GM19324 (cell line): Measurements from ENCODE around the gene RNASE9.
"Not testable (repeated sequence)": the region's sequence is repeated elsewhere in the genome, so short reads cannot be mapped to it uniquely, and the experiment has no call there.

Experiments
- ATAC-seq: cut with Tn5 transposase; IDR thresholded peaks from one replicate; pipeline ENCODE4 v1.9.1; 2021; ENCODE audit warnings: mild to moderate bottlenecking, moderate library complexity; ENCODE audit not compliant: unreplicated experiment, low FRiP score

RNASE9 gene

GRCh38 chr14:20578784-20579502, 18.1 kb upstream of the RNASE9 start:
- ATAC-seq, result no peak

GRCh38 chr14:20578325-20578724, 17.5 kb upstream of the RNASE9 start:
- ATAC-seq, result no peak

GRCh38 chr14:20572382-20572990, 11.6 kb upstream of the RNASE9 start:
- not testable (repeated sequence) for ATAC-seq

GRCh38 chr14:20570720-20571119, 9.9 kb upstream of the RNASE9 start:
- not testable (repeated sequence) for ATAC-seq

GRCh38 chr14:20569865-20570264, 9.0 kb upstream of the RNASE9 start:
- not testable (repeated sequence) for ATAC-seq

- no peak for ATAC-seq
Measured at GRCh38 chr14:20569066-20569465, 8.2 kb upstream of the RNASE9 start.

- ATAC-seq, result no peak
Measured at GRCh38 chr14:20568393-20568792, 7.5 kb upstream of the RNASE9 start.

GRCh38 chr14:20567199-20567598, 6.4 kb upstream of the RNASE9 start:
- ATAC-seq, result not testable (repeated sequence)

GRCh38 chr14:20564501-20564997, 3.7 kb upstream of the RNASE9 start:
- no peak for ATAC-seq

- no peak for ATAC-seq
Measured at GRCh38 chr14:20563971-20564370, 3.1 kb upstream of the RNASE9 start.

- no peak for ATAC-seq
Measured at GRCh38 chr14:20559461-20559904, 1.4 kb downstream of the RNASE9 start.

GRCh38 chr14:20557212-20557542, 3.7 kb downstream of the RNASE9 start:
- ATAC-seq, result no peak

GRCh38 chr14:20556500-20557211, 4.2 kb downstream of the RNASE9 start:
- ATAC-seq, result no peak

GRCh38 chr14:20555845-20556244, 5.0 kb downstream of the RNASE9 start:
- no peak for ATAC-seq

GRCh38 chr14:20553024-20553423, 7.8 kb downstream of the RNASE9 start:
- no peak for ATAC-seq

GRCh38 chr14:20551606-20552005, 9.2 kb downstream of the RNASE9 start:
- no peak for ATAC-seq

GRCh38 chr14:20550926-20551325, 9.9 kb downstream of the RNASE9 start:
- ATAC-seq, result no peak

- ATAC-seq, result no peak
Measured at GRCh38 chr14:20548414-20549158, 12.3 kb downstream of the RNASE9 start.

GRCh38 chr14:20546877-20547276, 14.0 kb downstream of the RNASE9 start:
- no peak for ATAC-seq

GRCh38 chr14:20539906-20540305, 20.9 kb downstream of the RNASE9 start:
- no peak for ATAC-seq
